CD8-positive, alpha-beta memory T cell (primary cell): Measurements from ENCODE around the gene CD99. TPM values are rescaled to one million over a fixed set of nuclear protein-coding genes. Genes with fewer than 3 reads are reported as not detected.
"Not testable (repeated sequence)": the region's sequence is repeated elsewhere in the genome, so short reads cannot be mapped to it uniquely, and the experiment has no call there.

Experiments
- CTCF ChIA-PET: fragments of 350-600 bp; sonication (Branson Sonifier 250); formaldehyde crosslinking; loops from one replicate; lab custom pipeline; 2021; ENCODE audit warnings: antibody characterized with exemption; lab: Charles Lee
- POLR2A ChIA-PET: fragments of 350-600 bp; sonication (Branson Sonifier 250); formaldehyde crosslinking; loops from one replicate; lab custom pipeline; 2021; ENCODE audit warnings: antibody characterized with exemption; lab: Charles Lee
- DNase-seq, 5 donors: peaks; one replicate each; pipeline versions ENCODE4 v3.0.0 to v3.0.0-alpha.2; 2020 to 2022; ENCODE audit warnings: mixed read lengths in 1 of 5
- H3K27ac ChIP-seq: one replicate; pipeline ENCODE4 v1.7.0; 2013; ENCODE audit warnings: low read depth, mild to moderate bottlenecking, low read length, moderate library complexity
- H3K27me3 ChIP-seq: 2 replicates; pipeline ENCODE4 v1.7.0; 2013; ENCODE audit warnings: low read length, mild to moderate bottlenecking; ENCODE audit not compliant: insufficient read depth, poor library complexity, severe bottlenecking
- H3K36me3 ChIP-seq: 2 replicates; pipeline ENCODE4 v1.7.0; 2013; ENCODE audit warnings: mild to moderate bottlenecking, low read length, moderate library complexity; ENCODE audit not compliant: insufficient read depth
- H3K4me1 ChIP-seq: 2 replicates; pipeline ENCODE4 v1.7.0; 2013; ENCODE audit warnings: mild to moderate bottlenecking, low read length, moderate library complexity; ENCODE audit not compliant: insufficient read depth
- H3K4me3 ChIP-seq: 2 replicates; pipeline ENCODE4 v1.7.0; 2013; ENCODE audit warnings: mild to moderate bottlenecking, low read length
- H3K9me3 ChIP-seq: 2 replicates; pipeline ENCODE4 v1.7.0; 2013; ENCODE audit warnings: mild to moderate bottlenecking, low read length
- H3K27ac Mint-ChIP-seq, 8 donors: one replicate each; pipeline ENCODE4 v1.8.0; 2020 to 2021; ENCODE audit warnings: mixed read lengths in 8 of 8, mild to moderate bottlenecking in 6 of 8, inconsistent platforms in 3 of 8, moderate library complexity in 3 of 8
- H3K27me3 Mint-ChIP-seq, 2 donors: one replicate each; pipeline ENCODE4 v1.8.0; 2020 to 2021; ENCODE audit warnings: mixed read lengths in 2 of 2, mild to moderate bottlenecking in 1 of 2, moderate library complexity in 1 of 2
- H3K36me3 Mint-ChIP-seq, 3 donors: one replicate each; pipeline ENCODE4 v1.8.0; 2020 to 2021; ENCODE audit warnings: mixed read lengths in 3 of 3, inconsistent platforms in 1 of 3, mild to moderate bottlenecking in 1 of 3
- H3K4me1 Mint-ChIP-seq, 3 donors: one replicate each; pipeline ENCODE4 v1.8.0; 2020 to 2021; ENCODE audit warnings: mixed read lengths in 3 of 3, inconsistent platforms in 1 of 3, mild to moderate bottlenecking in 1 of 3
- H3K4me3 Mint-ChIP-seq, 7 donors: one replicate each; pipeline ENCODE4 v1.8.0; 2020 to 2021; ENCODE audit warnings: mixed read lengths in 7 of 7, mild to moderate bottlenecking in 6 of 7, moderate library complexity in 4 of 7, inconsistent platforms in 2 of 7
- H3K9me3 Mint-ChIP-seq, 5 donors: one replicate each; pipeline ENCODE4 v1.8.0; 2020 to 2022; ENCODE audit warnings: mixed read lengths in 5 of 5, mild to moderate bottlenecking in 3 of 5, moderate library complexity in 2 of 5, inconsistent platforms in 1 of 5
- polyA plus RNA-seq: library from polyadenylated mRNA; unstranded; fragments of 300-500 nt; fragmentation: Illumina TruSeq; gene quantifications from one replicate; pipeline ENCODE4 v1.2.3, GENCODE V29; 2021
- total RNA-seq, 2 experiments: library from RNA; stranded (reverse); gene quantifications; one replicate each; pipeline ENCODE4 v1.2.3, GENCODE V29; 2021

The CD99 gene
- total and polyA plus RNA-seq, 3 experiments from 2014 or later = 234 to 548 (median 240) TPM

GRCh38 chrX:2780472-2781225, 89.6 kb downstream of the CD99 start:
- H3K9me3 Mint-ChIP-seq, H3K4me3 ChIP-seq, H3K36me3 Mint-ChIP-seq, H3K36me3 ChIP-seq, H3K27me3 ChIP-seq, H3K4me1 ChIP-seq, H3K27me3 Mint-ChIP-seq, DNase-seq, CTCF ChIA-PET, H3K9me3 ChIP-seq, H3K27ac ChIP-seq, POLR2A ChIA-PET: not testable (repeated sequence)
- H3K4me3 Mint-ChIP-seq = peak overlapping the region in 1 of 7 donors; percentile 67
- H3K27ac Mint-ChIP-seq = peak overlapping the region in 1 of 8 donors; percentile 33
- H3K4me1 Mint-ChIP-seq = peaks cover 4 to 12% (median 7%) of the 10 kb centered on the region in 3 donors

- POLR2A ChIA-PET = no interaction called here
- CTCF ChIA-PET = no interaction called here
- peaks cover 0 to 4% of the 10 kb centered on the region in 2 donors for H3K27me3 Mint-ChIP-seq
- DNase-seq = no peak
- H3K4me1 ChIP-seq = no peaks in the 10 kb centered on the region
- no peaks in the 10 kb centered on the region for H3K27me3 ChIP-seq
- H3K4me3 Mint-ChIP-seq = peak overlapping the region in 1 of 7 donors; percentile 27
- H3K27ac Mint-ChIP-seq = no peak overlapping the region
- H3K27ac ChIP-seq = no peak overlapping the region
- no peaks in the 10 kb centered on the region for H3K9me3 Mint-ChIP-seq
- no peak overlapping the region for H3K4me3 ChIP-seq
- H3K9me3 ChIP-seq = no peaks in the 10 kb centered on the region
- peaks cover 4 to 12% (median 7%) of the 10 kb centered on the region in 3 donors for H3K4me1 Mint-ChIP-seq
- no peaks in the 10 kb centered on the region for H3K36me3 ChIP-seq
- peaks cover 0 to 5% (median 3%) of the 10 kb centered on the region in 3 donors for H3K36me3 Mint-ChIP-seq
These were observed 90.1 kb downstream of the CD99 start for GRCh38 chrX:2781226-2781571.

- peaks cover 0 to 4% of the 10 kb centered on the region in 2 donors for H3K27me3 Mint-ChIP-seq
These were observed 90.6 kb downstream of the CD99 start for GRCh38 chrX:2781698-2782097.

GRCh38 chrX:2782171-2782570, 91.1 kb downstream of the CD99 start:
- no peaks in the 10 kb centered on the region for H3K9me3 ChIP-seq
- no peaks in the 10 kb centered on the region for H3K9me3 Mint-ChIP-seq
- H3K27ac Mint-ChIP-seq = no peak overlapping the region
- H3K4me1 ChIP-seq = no peaks in the 10 kb centered on the region
- H3K27me3 ChIP-seq = no peaks in the 10 kb centered on the region
- H3K27ac ChIP-seq = no peak overlapping the region
- H3K27me3 Mint-ChIP-seq = peaks cover 0 to 4% of the 10 kb centered on the region in 2 donors
- DNase-seq = no peak
- ChIA-PET POLR2A (no interaction called here), CTCF (no interaction called here)
- peaks cover 0 to 4% (median 3%) of the 10 kb centered on the region in 3 donors for H3K36me3 Mint-ChIP-seq
- H3K4me1 Mint-ChIP-seq = peaks cover 4 to 12% (median 7%) of the 10 kb centered on the region in 3 donors
- no peaks in the 10 kb centered on the region for H3K36me3 ChIP-seq
- H3K4me3 Mint-ChIP-seq = peak overlapping the region in 1 of 7 donors; percentile 34
- H3K4me3 ChIP-seq = no peak overlapping the region

More at GRCh38 chrX:2781698-2782097, 90.6 kb downstream of the CD99 start:
- POLR2A ChIA-PET = no interaction called here
- Mint-ChIP-seq H3K4me1 (peaks cover 4 to 12% (median 7%) of the 10 kb centered on the region in 3 donors), H3K4me3 (peak overlapping the region in 1 of 7 donors; percentile 34), H3K36me3 (peaks cover 0 to 5% (median 3%) of the 10 kb centered on the region in 3 donors), H3K27ac (peak overlapping the region in 1 of 8 donors; percentile 86), H3K9me3 (no peaks in the 10 kb centered on the region)
- Histone ChIP-seq H3K27ac (no peak overlapping the region), H3K36me3 (no peaks in the 10 kb centered on the region), H3K27me3 (no peaks in the 10 kb centered on the region), H3K4me1 (no peaks in the 10 kb centered on the region), H3K9me3 (no peaks in the 10 kb centered on the region), H3K4me3 (no peak overlapping the region)
- DNase-seq = no peak
- CTCF ChIA-PET = no interaction called here

GRCh38 chrX:2782778-2783177, 91.7 kb downstream of the CD99 start:
- Histone ChIP-seq H3K4me3 (no peak overlapping the region), H3K27ac (no peak overlapping the region), H3K9me3 (no peaks in the 10 kb centered on the region), H3K27me3 (no peaks in the 10 kb centered on the region), H3K4me1 (no peaks in the 10 kb centered on the region), H3K36me3 (no peaks in the 10 kb centered on the region)
- no peak overlapping the region for H3K27ac Mint-ChIP-seq
- peaks cover 0 to 4% (median 3%) of the 10 kb centered on the region in 3 donors for H3K36me3 Mint-ChIP-seq
- no peaks in the 10 kb centered on the region for H3K9me3 Mint-ChIP-seq
- DNase-seq = no peak
- H3K4me3 Mint-ChIP-seq = no peak overlapping the region
- ChIA-PET CTCF (no interaction called here), POLR2A (no interaction called here)
- H3K27me3 Mint-ChIP-seq = peaks cover 0 to 4% of the 10 kb centered on the region in 2 donors
- peaks cover 4 to 12% (median 7%) of the 10 kb centered on the region in 3 donors for H3K4me1 Mint-ChIP-seq

- Histone ChIP-seq H3K27me3 (no peaks in the 10 kb centered on the region), H3K36me3 (no peaks in the 10 kb centered on the region), H3K27ac (no peak overlapping the region), H3K4me3 (no peak overlapping the region), H3K9me3 (no peaks in the 10 kb centered on the region), H3K4me1 (no peaks in the 10 kb centered on the region)
- Mint-ChIP-seq H3K27ac (peak overlapping the region in 1 of 8 donors; percentile 57), H3K27me3 (peaks cover 0 to 4% of the 10 kb centered on the region in 2 donors), H3K36me3 (peaks cover 0 to 5% (median 3%) of the 10 kb centered on the region in 3 donors), H3K4me1 (peaks cover 4 to 12% (median 7%) of the 10 kb centered on the region in 3 donors), H3K9me3 (peaks cover 0 to 2% (median 0%) of the 10 kb centered on the region in 5 donors), H3K4me3 (no peak overlapping the region)
- CTCF ChIA-PET = no interaction called here
- POLR2A ChIA-PET = no interaction called here
- no peak for DNase-seq
These were observed 92.9 kb downstream of the CD99 start for GRCh38 chrX:2784026-2784425.

- Mint-ChIP-seq H3K36me3 (peaks cover 0 to 3% (median 3%) of the 10 kb centered on the region in 3 donors), H3K4me1 (peaks cover 4 to 12% (median 7%) of the 10 kb centered on the region in 3 donors), H3K27ac (no peak overlapping the region), H3K27me3 (peaks cover 0 to 3% of the 10 kb centered on the region in 2 donors), H3K9me3 (peaks cover 0 to 2% (median 0%) of the 10 kb centered on the region in 5 donors), H3K4me3 (no peak overlapping the region)
- Histone ChIP-seq H3K9me3 (no peaks in the 10 kb centered on the region), H3K27me3 (no peaks in the 10 kb centered on the region), H3K4me3 (no peak overlapping the region), H3K27ac (no peak overlapping the region), H3K36me3 (no peaks in the 10 kb centered on the region), H3K4me1 (no peaks in the 10 kb centered on the region)
- ChIA-PET CTCF (no interaction called here), POLR2A (no interaction called here)
- DNase-seq = no peak
These were observed 94.4 kb downstream of the CD99 start for GRCh38 chrX:2785538-2785937.

- DNase-seq = no peak
- Mint-ChIP-seq H3K36me3 (peaks cover 0 to 3% (median 3%) of the 10 kb centered on the region in 3 donors), H3K4me1 (no peaks in the 10 kb centered on the region), H3K27me3 (peaks cover 0 to 1% of the 10 kb centered on the region in 2 donors), H3K9me3 (peaks cover 0 to 2% (median 0%) of the 10 kb centered on the region in 5 donors), H3K27ac (no peak overlapping the region), H3K4me3 (no peak overlapping the region)
- ChIA-PET CTCF (no interaction called here), POLR2A (no interaction called here)
- Histone ChIP-seq H3K9me3 (no peaks in the 10 kb centered on the region), H3K36me3 (no peaks in the 10 kb centered on the region), H3K4me3 (no peak overlapping the region), H3K4me1 (no peaks in the 10 kb centered on the region), H3K27me3 (no peaks in the 10 kb centered on the region), H3K27ac (no peak overlapping the region)
These were observed 97.9 kb downstream of the CD99 start for GRCh38 chrX:2788980-2789379.
